Effector CD4-positive, alpha-beta T cell (primary cell): ENCODE results near the gene SH3TC1.
A peak's percentile ranks its signal among the peaks of the same experiment; 100 is the strongest.

Experiments
- DNase-seq: peaks from one replicate; pipeline ENCODE4 v3.0.0-alpha.2; 2020
- total RNA-seq: gene quantifications from one replicate; lab custom pipeline; 2026; lab: John Stamatoyannopoulos, UW

The SH3TC1 gene
- total RNA-seq, result 42.0 reads per million, percentile 64 among the genes with 10 or more reads in this experiment

GRCh38 chr4:8198906-8199593, at the start of gene SH3TC1:
Gene SH3TC1, plus strand, starts transcription at chr4:8199290. Its CDS starts 5,905 bp downstream, at chr4:8205195.
- DNase-seq, result peak; percentile 40

DNA sequence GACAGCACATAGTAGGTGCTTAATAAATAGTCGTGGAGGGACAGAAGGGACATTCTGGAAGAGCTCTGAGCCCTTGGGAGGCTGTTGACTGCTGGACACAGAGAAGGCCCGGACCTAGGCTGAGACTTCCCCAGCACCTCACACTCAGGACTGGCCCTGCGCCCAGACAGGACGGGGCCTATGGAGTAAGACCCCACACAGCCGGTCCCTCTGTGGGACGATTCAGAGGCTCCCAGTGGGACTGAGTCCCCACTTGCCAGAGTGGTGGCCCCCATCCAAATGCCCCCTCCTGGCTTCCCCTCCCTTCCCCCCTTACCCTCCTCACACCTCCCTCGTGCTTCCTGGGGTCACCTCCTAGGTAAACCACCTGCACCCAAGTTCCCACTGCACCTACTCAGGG, 49.4 kb upstream of the SH3TC1 start:
- no peak for DNase-seq

GRCh38 chr4:8150152-8151090, 48.7 kb upstream of the SH3TC1 start:
- no peak for DNase-seq

DNA sequence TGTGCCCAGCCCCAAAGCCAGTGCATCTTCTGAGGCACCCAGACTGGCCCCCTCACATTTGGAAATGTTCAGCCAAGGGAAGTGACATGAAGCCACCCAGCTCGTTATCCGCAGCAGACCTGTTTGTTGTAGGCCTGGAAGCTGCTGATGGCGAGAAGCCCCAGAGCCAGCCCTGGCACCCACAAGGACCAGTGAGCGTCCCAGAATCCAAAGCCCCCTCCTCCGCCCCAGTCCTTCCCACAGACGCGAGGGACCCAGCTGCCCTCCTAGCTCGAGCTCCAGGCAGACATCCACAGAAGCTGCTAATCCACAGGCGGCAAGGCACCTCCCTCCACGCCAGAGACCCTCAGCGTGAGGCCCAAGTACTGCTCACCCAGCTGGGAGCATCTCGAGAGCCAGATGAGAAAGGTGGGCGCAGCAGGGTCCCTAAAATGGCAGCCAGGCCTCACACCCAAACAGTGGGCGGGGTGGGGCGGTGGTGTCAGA, 47.9 kb upstream of the SH3TC1 start:
- DNase-seq, result no peak

DNA sequence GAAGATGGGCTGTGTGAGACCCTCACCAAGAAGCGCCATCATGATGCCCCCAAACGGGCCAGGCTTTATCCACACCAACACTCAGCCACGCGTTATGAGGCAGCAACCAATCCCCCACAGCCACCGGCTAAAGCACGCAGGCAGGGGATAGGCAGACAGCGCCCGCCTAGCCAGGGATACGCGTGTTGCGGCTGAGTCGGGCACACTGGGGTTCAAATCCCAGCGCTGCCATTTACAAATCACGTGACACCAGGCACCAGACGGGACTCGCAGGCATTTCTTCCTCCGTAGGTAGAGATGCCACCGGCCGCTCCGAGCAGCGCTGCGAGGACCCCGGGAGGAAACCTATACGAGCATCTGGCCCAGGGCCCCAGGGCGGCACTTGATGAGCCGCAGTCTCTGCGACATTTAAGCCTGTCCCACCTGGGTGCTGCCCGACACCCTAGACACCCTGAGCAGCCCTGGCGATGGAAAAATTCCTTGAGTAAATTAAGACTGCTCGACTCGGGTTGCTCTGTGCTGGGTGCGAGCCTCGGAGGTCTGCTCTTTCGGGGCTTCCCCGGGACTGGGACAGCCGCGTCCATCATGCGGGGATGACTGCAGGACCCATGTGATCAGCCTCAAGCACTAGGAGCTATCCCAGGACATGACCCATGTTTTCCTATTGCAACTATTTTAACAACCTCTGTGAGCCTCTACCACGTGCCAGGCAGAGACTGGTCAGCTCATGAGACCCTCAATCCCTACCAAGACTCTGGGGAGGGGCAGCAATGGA, 46.8 kb upstream of the SH3TC1 start:
- no peak for DNase-seq

DNA sequence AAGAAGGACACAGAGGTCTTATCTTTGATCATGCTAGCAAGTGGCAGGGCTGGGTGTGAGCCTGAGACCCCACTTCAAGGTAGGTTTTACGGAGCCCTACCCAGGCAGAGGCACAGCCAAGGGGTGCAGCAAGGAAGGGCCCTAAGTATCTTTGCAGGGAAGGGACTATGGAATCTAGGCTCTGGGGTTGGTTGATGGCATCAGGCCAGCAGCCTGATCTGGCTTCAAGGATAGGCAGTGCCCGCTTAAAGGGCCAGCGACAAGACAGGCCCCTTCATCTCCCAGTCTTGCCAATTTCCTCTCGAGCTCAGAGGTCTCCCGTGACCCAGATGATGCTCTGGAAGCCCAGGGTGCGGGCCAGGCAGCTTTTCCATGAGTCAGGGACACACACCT, 46.2 kb upstream of the SH3TC1 start:
- DNase-seq, result no peak

DNA sequence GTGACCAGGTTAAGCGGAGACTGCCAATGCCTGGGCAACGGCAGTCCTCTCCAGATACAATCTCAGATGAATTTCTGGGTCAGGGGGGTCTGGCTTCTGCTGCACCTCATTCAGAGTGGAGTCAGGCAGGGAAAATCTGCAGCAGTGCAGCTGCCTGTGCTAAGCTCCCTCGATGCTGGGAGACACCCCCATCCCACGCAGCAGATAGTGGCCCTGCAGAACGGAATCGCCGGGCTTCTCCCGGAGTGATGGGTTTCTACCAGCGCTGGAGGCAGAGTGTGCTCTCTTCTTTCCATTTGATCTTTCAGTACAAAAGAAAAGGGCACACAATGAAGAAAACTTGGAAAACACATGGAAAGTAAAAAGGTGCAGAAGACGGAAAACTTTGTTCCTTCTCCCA, 45.6 kb upstream of the SH3TC1 start:
- DNase-seq, result no peak

GRCh38 chr4:8155048-8155447, 44.0 kb upstream of the SH3TC1 start:
- no peak for DNase-seq

DNA sequence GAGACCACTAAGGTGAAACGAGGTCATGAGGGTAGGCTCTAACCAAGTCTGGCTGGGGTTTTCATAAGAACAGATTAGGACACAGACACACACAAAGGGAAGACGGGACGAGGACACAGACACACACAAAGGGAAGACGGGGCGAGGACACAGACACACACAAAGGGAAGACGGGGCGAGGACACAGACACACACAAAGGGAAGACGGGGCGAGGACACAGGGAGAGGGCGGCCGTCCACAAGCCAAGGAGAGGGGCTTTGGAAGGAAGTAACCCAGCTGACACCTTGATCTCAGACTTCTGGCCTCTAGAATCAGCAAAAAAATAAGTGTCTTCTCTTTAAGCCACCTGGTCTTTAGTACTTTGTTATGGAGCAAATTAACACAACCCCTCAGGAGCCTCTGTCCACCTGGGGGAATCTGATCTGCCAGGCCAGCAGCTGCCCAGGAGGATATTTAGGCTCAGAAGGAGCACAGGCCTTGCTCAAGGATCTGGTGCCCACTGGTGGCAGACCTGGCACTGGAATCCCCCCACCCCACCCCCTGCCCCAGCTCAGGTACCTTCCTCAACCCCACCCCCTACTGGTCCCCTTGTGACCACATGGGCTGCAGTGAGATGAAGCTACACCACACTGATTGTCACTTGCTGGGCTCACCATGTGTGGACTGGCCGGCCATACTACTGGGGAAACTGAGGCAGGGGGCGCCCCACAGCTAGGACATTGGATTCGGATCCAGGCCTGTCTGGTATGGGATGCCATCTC, 43.2 kb upstream of the SH3TC1 start:
- DNase-seq, result no peak

DNA sequence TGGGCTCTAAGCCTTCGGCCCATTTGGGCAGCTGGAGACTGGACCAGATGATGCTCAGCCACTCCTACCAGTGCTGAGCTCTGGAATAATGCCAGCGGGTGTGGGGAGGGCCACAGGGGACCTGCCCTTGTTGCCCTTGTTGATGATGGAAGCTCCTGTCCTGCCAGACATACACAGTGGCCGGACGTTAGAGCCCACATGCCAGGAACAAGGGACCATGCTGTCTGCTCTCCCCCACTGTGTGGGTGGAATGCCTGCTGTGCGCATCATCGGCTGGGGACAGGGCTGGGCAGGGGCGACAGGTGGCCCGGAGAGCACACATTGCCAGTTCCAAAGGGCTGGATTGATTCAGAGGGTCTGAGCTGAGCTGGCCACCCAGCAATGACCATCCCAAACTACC, 42.5 kb upstream of the SH3TC1 start:
- no peak for DNase-seq

DNA sequence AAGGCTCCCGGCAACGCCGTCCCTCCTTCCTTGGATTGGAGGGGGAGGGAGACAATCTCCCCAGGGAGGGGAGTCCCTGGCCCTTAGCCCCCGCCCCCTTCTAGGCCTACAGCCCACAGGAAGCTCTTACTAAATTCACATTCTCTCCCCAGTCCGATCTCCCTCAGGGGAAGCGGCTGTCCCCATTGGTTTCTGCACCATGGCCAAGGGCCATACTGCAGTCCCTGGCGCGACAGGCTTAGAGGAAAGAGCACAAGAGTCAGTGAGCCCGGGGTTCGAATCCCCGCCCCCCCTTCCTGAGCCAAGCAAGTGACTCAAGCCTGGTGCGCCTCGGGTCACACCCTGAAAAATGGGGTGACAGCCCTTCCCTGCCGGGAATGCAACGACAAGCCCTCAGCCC, 41.6 kb upstream of the SH3TC1 start:
- DNase-seq, result no peak

DNA sequence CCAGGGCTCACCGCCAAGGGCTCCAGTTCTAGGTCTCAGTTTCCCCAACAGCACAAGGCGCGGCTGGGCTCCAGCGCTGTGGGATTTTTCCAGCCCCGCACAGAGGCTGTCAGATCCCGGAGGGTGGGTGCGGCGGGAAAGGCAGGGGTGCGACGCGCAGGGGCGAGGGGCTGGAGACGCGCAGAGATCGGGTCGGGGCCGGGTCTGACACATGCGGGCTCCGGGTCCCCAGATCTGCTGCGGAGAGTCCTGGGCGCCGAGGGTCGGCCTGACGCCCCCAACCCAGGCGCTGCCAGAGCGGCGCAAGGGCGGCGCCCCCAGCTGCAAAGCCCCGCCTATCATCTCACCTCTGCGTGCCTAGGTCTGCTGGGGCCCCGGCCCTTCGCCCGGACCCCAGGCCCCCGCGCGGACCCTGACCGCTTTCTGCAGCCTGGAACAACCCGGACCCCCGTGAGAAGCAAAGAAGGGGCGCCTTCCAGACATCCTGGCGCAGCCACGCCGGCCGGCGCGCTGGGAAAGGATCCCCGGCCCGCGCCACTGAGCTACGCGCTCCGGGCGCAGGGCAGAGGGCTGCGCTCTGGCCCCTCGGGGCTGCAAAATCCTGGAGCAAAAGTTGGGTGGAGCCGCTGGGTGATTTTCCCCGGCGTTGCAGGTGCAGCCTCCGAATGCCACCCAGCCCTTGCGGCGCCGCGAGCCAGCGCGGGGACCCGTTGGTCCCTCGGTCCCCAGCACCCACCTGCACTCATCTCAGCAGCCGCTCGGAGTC, 41.0 kb upstream of the SH3TC1 start:
- no peak for DNase-seq

- DNase-seq, result peak; percentile 97
Observed at GRCh38 chr4:8158710-8159536, 40.2 kb upstream of the SH3TC1 start, which contains the start of gene ABLIM2. Gene ABLIM2, minus strand, starts transcription at chr4:8158813. Its CDS starts 124 bp downstream, at chr4:8158689.

- DNase-seq, result no peak
Observed at GRCh38 chr4:8159537-8160232, 39.4 kb upstream of the SH3TC1 start.

DNA sequence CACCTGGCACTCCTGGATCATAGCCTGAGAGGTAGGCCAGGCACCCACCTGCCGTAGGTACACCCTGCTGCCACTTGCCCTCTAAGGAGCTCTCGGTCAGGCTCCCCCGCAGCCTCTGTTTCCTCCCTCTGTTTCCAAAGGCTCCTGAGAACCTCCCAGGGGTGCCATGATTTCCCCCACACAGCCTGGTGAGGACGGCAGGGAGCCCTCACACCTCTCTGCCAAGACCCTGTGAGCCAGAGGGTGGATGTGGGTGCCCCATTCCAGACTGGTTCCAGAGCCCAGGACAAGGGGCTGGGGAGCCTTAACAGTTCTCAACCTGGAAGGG, 38.9 kb upstream of the SH3TC1 start:
- DNase-seq, result no peak

- DNase-seq, result no peak
Observed at GRCh38 chr4:8160572-8160971, 38.5 kb upstream of the SH3TC1 start.

GRCh38 chr4:8162625-8163024, 36.5 kb upstream of the SH3TC1 start:
- DNase-seq, result no peak

GRCh38 chr4:8163026-8163425, 36.1 kb upstream of the SH3TC1 start:
- DNase-seq, result no peak

- DNase-seq, result no peak
Observed at GRCh38 chr4:8163436-8164193, 35.5 kb upstream of the SH3TC1 start.
